ENCODE measurements around the gene MAB21L3.

Gene MAB21L3

GRCh38 chr1:116128664-116129063, 17.5 kb downstream of the MAB21L3 start:
- no peaks in the 10 kb centered on the region for H3K9me3 ChIP-seq (ENCODE audit: insufficient read depth, low read length)
- no peaks in the 10 kb centered on the region for H3K79me2 ChIP-seq (ENCODE audit: insufficient read depth, low read length)
- H4K20me1 ChIP-seq (ENCODE audit: low read depth, low read length): no peaks in the 10 kb centered on the region
- H3K36me3 ChIP-seq (ENCODE audit: low read length): no peaks in the 10 kb centered on the region
- no peaks in the 10 kb centered on the region for H3K9me2 ChIP-seq (replicated peaks; ENCODE audit: insufficient read depth, low read length)
- H3K9ac ChIP-seq (ENCODE audit: low read length): no peak overlapping the region
- H2AFZ ChIP-seq (ENCODE audit: low read depth, low read length, severe bottlenecking): no peak overlapping the region
- no peak overlapping the region for H3K27ac ChIP-seq (ENCODE audit: low read depth, low read length)
- TF ChIP-seq EZH2phosphoT487 (conservative IDR thresholded peaks at IDR 0.05; ENCODE audit: low read length): no peak
- TF ChIP-seq, protein P1, sequence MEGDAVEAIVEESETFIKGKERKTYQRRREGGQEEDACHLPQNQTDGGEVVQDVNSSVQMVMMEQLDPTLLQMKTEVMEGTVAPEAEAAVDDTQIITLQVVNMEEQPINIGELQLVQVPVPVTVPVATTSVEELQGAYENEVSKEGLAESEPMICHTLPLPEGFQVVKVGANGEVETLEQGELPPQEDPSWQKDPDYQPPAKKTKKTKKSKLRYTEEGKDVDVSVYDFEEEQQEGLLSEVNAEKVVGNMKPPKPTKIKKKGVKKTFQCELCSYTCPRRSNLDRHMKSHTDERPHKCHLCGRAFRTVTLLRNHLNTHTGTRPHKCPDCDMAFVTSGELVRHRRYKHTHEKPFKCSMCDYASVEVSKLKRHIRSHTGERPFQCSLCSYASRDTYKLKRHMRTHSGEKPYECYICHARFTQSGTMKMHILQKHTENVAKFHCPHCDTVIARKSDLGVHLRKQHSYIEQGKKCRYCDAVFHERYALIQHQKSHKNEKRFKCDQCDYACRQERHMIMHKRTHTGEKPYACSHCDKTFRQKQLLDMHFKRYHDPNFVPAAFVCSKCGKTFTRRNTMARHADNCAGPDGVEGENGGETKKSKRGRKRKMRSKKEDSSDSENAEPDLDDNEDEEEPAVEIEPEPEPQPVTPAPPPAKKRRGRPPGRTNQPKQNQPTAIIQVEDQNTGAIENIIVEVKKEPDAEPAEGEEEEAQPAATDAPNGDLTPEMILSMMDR (IDR thresholded peaks at IDR 0.05; ENCODE audit: insufficient read depth, low read length, poor library complexity, severe bottlenecking): no peak
- H3K27me3 ChIP-seq (ENCODE audit: low read length): no peaks in the 10 kb centered on the region
- no peaks in the 10 kb centered on the region for H3F3A ChIP-seq (ENCODE audit: insufficient read depth)
- no peak overlapping the region for H3K4me2 ChIP-seq (ENCODE audit: low read depth, low read length, poor library complexity, severe bottlenecking)
- no peak overlapping the region for H3K4me3 ChIP-seq (ENCODE audit: insufficient read depth, low read length, poor library complexity, severe bottlenecking)

- no peak overlapping the region for H3K9ac ChIP-seq (ENCODE audit: low read length)
- H3K27me3 ChIP-seq (ENCODE audit: low read length): no peaks in the 10 kb centered on the region
- no peaks in the 10 kb centered on the region for H3K9me3 ChIP-seq (ENCODE audit: insufficient read depth, low read length)
- H3K4me3 ChIP-seq (ENCODE audit: insufficient read depth, low read length, poor library complexity, severe bottlenecking): no peak overlapping the region
- no peak overlapping the region for H2AFZ ChIP-seq (ENCODE audit: low read depth, low read length, severe bottlenecking)
- H3K36me3 ChIP-seq (ENCODE audit: low read length): no peaks in the 10 kb centered on the region
- H3K4me2 ChIP-seq (ENCODE audit: low read depth, low read length, poor library complexity, severe bottlenecking): no peak overlapping the region
- H3K9me2 ChIP-seq (replicated peaks; ENCODE audit: insufficient read depth, low read length): no peaks in the 10 kb centered on the region
- H3K79me2 ChIP-seq (ENCODE audit: insufficient read depth, low read length): no peaks in the 10 kb centered on the region
- H3F3A ChIP-seq (ENCODE audit: insufficient read depth): no peaks in the 10 kb centered on the region
- H3K27ac ChIP-seq (ENCODE audit: low read depth, low read length): no peak overlapping the region
- TF ChIP-seq, protein P1 (IDR thresholded peaks at IDR 0.05; ENCODE audit: insufficient read depth, low read length, poor library complexity, severe bottlenecking): no peak
- TF ChIP-seq EZH2phosphoT487 (conservative IDR thresholded peaks at IDR 0.05; ENCODE audit: low read length): no peak
- H4K20me1 ChIP-seq (ENCODE audit: low read depth, low read length): no peaks in the 10 kb centered on the region
These were observed 18.3 kb downstream of the MAB21L3 start for GRCh38 chr1:116129537-116129936.

- Histone ChIP-seq H3K79me2 (ENCODE audit: insufficient read depth, low read length) (no peaks in the 10 kb centered on the region), H3K4me2 (ENCODE audit: low read depth, low read length, poor library complexity, severe bottlenecking) (no peak overlapping the region), H2AFZ (ENCODE audit: low read depth, low read length, severe bottlenecking) (no peak overlapping the region), H3K9me2 (replicated peaks; ENCODE audit: insufficient read depth, low read length) (no peaks in the 10 kb centered on the region), H3K4me3 (ENCODE audit: insufficient read depth, low read length, poor library complexity, severe bottlenecking) (no peak overlapping the region), H3K27ac (ENCODE audit: low read depth, low read length) (no peak overlapping the region), H4K20me1 (ENCODE audit: low read depth, low read length) (no peaks in the 10 kb centered on the region), H3K9me3 (ENCODE audit: insufficient read depth, low read length) (no peaks in the 10 kb centered on the region), H3K36me3 (ENCODE audit: low read length) (no peaks in the 10 kb centered on the region), H3F3A (ENCODE audit: insufficient read depth) (no peaks in the 10 kb centered on the region), H3K27me3 (ENCODE audit: low read length) (no peaks in the 10 kb centered on the region), H3K9ac (ENCODE audit: low read length) (no peak overlapping the region)
- TF ChIP-seq, protein P1 (IDR thresholded peaks at IDR 0.05; ENCODE audit: insufficient read depth, low read length, poor library complexity, severe bottlenecking): no peak
- no peak for TF ChIP-seq EZH2phosphoT487 (conservative IDR thresholded peaks at IDR 0.05; ENCODE audit: low read length)
These were observed 19.2 kb downstream of the MAB21L3 start for GRCh38 chr1:116130356-116130755.

Measured in SU-DHL-6 (cell line).